ENCODE measurements around the gene SAMD15. TPM values are rescaled to one million over a fixed set of nuclear protein-coding genes. Genes with fewer than 3 reads are reported as not detected.

Gene SAMD15
- total and polyA plus RNA-seq, 4 donors: 0.10 to 0.50 (median 0.19) TPM; not detected in 1

DNA sequence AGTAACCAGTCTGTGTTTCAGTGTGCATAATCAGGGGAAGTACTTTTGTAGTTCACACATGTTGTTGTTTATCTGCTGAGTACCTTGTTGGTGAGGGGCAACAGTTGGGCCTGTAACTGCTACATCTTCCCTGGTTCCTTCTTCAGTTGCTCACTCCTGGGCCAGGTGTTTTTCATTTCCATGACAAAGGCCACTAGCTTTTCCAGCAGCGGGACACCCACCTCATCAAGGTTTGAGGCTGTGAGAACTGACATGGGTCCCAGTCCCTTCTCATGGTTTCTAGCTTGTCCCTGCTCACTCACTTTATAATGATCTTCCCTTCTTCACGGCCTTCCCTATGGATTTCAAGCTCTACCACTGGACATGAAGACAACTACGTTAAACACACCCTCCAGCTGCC, 47.7 kb downstream of the SAMD15 start:
- Histone ChIP-seq H3K9ac (ENCODE audit: low read depth in 1 of 2, low read length in 2 of 2) (no peak overlapping the region), H3K27me3 (ENCODE audit: control insufficient read depth in 4 of 4, insufficient read depth in 4 of 4, low read length in 3 of 4) (no peaks in the 10 kb centered on the region), H3K4me1 (ENCODE audit: control insufficient read depth in 4 of 4, insufficient read depth in 4 of 4, low read length in 3 of 4) (no peaks in the 10 kb centered on the region), H3K27ac (ENCODE audit: low read depth in 1 of 2, low read length in 2 of 2) (no peak overlapping the region), H3K9me3 (ENCODE audit: control insufficient read depth in 4 of 4, low read length in 3 of 4) (peaks cover 0 to 3% (median under 1%) of the 10 kb centered on the region in 4 donors), H3K36me3 (ENCODE audit: control insufficient read depth in 4 of 4, insufficient read depth in 3 of 4, low read depth in 1 of 4, low read length in 3 of 4) (peaks cover 24 to 73% (median 66%) of the 10 kb centered on the region in 4 donors), H3K4me3 (ENCODE audit: low read depth in 1 of 3, low read length in 3 of 3) (no peak overlapping the region)
- no peak for DNase-seq (ENCODE audit: low spot score)
- WGBS: 97% methylated on average over 3 of the region's 3 CpGs
- TF ChIP-seq YY1 (IDR thresholded peaks at IDR 0.05) (no peak), RAD21 (IDR thresholded peaks at IDR 0.05) (no peak), GABPA (IDR thresholded peaks at IDR 0.05 in 1 of 2, conservative IDR thresholded peaks at IDR 0.05 in 1 of 2) (no peak), RXRA (IDR thresholded peaks at IDR 0.05) (no peak), JUND (IDR thresholded peaks at IDR 0.05) (no peak), SP1 (IDR thresholded peaks at IDR 0.05) (no peak), FOXA1 (IDR thresholded peaks at IDR 0.05) (no peak), FOXA2 (IDR thresholded peaks at IDR 0.05) (no peak), EGR1 (IDR thresholded peaks at IDR 0.05; ENCODE audit: low read depth in 2 of 2) (no peak), NR2F2 (IDR thresholded peaks at IDR 0.05) (no peak), TAF1 (conservative IDR thresholded peaks at IDR 0.05) (no peak), HNF4A (conservative IDR thresholded peaks at IDR 0.05) (no peak), HNF4G (IDR thresholded peaks at IDR 0.05) (no peak)
- TF ChIP-seq, protein P1, sequence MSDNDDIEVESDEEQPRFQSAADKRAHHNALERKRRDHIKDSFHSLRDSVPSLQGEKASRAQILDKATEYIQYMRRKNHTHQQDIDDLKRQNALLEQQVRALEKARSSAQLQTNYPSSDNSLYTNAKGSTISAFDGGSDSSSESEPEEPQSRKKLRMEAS (IDR thresholded peaks at IDR 0.05): no peak
- TF ChIP-seq, protein P2, sequence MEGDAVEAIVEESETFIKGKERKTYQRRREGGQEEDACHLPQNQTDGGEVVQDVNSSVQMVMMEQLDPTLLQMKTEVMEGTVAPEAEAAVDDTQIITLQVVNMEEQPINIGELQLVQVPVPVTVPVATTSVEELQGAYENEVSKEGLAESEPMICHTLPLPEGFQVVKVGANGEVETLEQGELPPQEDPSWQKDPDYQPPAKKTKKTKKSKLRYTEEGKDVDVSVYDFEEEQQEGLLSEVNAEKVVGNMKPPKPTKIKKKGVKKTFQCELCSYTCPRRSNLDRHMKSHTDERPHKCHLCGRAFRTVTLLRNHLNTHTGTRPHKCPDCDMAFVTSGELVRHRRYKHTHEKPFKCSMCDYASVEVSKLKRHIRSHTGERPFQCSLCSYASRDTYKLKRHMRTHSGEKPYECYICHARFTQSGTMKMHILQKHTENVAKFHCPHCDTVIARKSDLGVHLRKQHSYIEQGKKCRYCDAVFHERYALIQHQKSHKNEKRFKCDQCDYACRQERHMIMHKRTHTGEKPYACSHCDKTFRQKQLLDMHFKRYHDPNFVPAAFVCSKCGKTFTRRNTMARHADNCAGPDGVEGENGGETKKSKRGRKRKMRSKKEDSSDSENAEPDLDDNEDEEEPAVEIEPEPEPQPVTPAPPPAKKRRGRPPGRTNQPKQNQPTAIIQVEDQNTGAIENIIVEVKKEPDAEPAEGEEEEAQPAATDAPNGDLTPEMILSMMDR (IDR thresholded peaks at IDR 0.05; ENCODE audit: low read depth, low read length, missing input control): no peak
- TF ChIP-seq, protein P3, sequence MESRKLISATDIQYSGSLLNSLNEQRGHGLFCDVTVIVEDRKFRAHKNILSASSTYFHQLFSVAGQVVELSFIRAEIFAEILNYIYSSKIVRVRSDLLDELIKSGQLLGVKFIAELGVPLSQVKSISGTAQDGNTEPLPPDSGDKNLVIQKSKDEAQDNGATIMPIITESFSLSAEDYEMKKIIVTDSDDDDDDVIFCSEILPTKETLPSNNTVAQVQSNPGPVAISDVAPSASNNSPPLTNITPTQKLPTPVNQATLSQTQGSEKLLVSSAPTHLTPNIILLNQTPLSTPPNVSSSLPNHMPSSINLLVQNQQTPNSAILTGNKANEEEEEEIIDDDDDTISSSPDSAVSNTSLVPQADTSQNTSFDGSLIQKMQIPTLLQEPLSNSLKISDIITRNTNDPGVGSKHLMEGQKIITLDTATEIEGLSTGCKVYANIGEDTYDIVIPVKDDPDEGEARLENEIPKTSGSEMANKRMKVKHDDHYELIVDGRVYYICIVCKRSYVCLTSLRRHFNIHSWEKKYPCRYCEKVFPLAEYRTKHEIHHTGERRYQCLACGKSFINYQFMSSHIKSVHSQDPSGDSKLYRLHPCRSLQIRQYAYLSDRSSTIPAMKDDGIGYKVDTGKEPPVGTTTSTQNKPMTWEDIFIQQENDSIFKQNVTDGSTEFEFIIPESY (IDR thresholded peaks at IDR 0.05): no peak
- TF ChIP-seq, protein P4, sequence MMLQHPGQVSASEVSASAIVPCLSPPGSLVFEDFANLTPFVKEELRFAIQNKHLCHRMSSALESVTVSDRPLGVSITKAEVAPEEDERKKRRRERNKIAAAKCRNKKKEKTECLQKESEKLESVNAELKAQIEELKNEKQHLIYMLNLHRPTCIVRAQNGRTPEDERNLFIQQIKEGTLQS (IDR thresholded peaks at IDR 0.05): no peak
- TF ChIP-seq, protein P5, sequence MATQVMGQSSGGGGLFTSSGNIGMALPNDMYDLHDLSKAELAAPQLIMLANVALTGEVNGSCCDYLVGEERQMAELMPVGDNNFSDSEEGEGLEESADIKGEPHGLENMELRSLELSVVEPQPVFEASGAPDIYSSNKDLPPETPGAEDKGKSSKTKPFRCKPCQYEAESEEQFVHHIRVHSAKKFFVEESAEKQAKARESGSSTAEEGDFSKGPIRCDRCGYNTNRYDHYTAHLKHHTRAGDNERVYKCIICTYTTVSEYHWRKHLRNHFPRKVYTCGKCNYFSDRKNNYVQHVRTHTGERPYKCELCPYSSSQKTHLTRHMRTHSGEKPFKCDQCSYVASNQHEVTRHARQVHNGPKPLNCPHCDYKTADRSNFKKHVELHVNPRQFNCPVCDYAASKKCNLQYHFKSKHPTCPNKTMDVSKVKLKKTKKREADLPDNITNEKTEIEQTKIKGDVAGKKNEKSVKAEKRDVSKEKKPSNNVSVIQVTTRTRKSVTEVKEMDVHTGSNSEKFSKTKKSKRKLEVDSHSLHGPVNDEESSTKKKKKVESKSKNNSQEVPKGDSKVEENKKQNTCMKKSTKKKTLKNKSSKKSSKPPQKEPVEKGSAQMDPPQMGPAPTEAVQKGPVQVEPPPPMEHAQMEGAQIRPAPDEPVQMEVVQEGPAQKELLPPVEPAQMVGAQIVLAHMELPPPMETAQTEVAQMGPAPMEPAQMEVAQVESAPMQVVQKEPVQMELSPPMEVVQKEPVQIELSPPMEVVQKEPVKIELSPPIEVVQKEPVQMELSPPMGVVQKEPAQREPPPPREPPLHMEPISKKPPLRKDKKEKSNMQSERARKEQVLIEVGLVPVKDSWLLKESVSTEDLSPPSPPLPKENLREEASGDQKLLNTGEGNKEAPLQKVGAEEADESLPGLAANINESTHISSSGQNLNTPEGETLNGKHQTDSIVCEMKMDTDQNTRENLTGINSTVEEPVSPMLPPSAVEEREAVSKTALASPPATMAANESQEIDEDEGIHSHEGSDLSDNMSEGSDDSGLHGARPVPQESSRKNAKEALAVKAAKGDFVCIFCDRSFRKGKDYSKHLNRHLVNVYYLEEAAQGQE (IDR thresholded peaks at IDR 0.05): no peak
